HepG2 (cell line): ENCODE measurements around the gene PXDC1. TPM values are rescaled to one million over a fixed set of nuclear protein-coding genes. Genes with fewer than 3 reads are reported as not detected.

Experiments used
- ASH2L ChIP-seq: fragments of 300-600, 200-600 bp; sonication (generic); IDR thresholded peaks from 2 replicates; pipeline ENCODE4 v1.7.0; 2017; ENCODE audit warnings: low read depth, mild to moderate bottlenecking, moderate library complexity, mixed read lengths, low read length; ENCODE audit not compliant: insufficient read length
- ATF3 ChIP-seq: sonication (generic); formaldehyde crosslinking; IDR thresholded peaks from 2 replicates; pipeline ENCODE4 v1.4.0; 2020; ENCODE audit warnings: missing genetic modification reagents
- ATF7-NPFF ChIP-seq: sonication (generic); formaldehyde crosslinking; IDR thresholded peaks from 2 replicates; pipeline ENCODE4 v1.8.1; 2023; ENCODE audit warnings: mild to moderate bottlenecking, low read depth, missing genetic modification reagents, moderate library complexity
- ELF1 ChIP-seq: sonication (generic); formaldehyde crosslinking; IDR thresholded peaks from 2 replicates; pipeline ENCODE4 v1.4.0; 2020; ENCODE audit warnings: missing genetic modification reagents
- GLI4 ChIP-seq: sonication (generic); formaldehyde crosslinking; IDR thresholded peaks from 2 replicates; pipeline ENCODE4 v1.5.1; 2020; ENCODE audit warnings: missing genetic modification reagents, mild to moderate bottlenecking, moderate library complexity, borderline replicate concordance
- HNRNPUL1 ChIP-seq: fragments of 200-400 bp; formaldehyde crosslinking; IDR thresholded peaks from 2 replicates; pipeline ENCODE4 v1.6.1; 2017; ENCODE audit warnings: low read depth, mild to moderate bottlenecking, low read length, moderate library complexity
- IKZF1 ChIP-seq: fragments of 450-650 bp; IDR thresholded peaks from 2 replicates; pipeline ENCODE4 v1.7.1; 2016
- KDM5B ChIP-seq: sonication (generic); formaldehyde crosslinking; IDR thresholded peaks from 2 replicates; pipeline ENCODE4 v1.4.0; 2020; ENCODE audit warnings: missing genetic modification reagents, mild to moderate bottlenecking, borderline replicate concordance
- MAFF ChIP-seq: IDR thresholded peaks from 2 replicates; pipeline ENCODE4 v1.6.1; 2011; ENCODE audit warnings: low read depth, low read length, improper control_type of control experiment
- MEIS1 ChIP-seq: sonication (generic); formaldehyde crosslinking; IDR thresholded peaks from 2 replicates; pipeline ENCODE4 v1.9.0; 2021; ENCODE audit warnings: mild to moderate bottlenecking, missing genetic modification reagents, moderate library complexity, borderline replicate concordance
- NR2F6 ChIP-seq, 2 experiments: IDR thresholded peaks; 2 replicates each; pipeline ENCODE4 v1.6.1; 2016; ENCODE audit warnings: antibody characterized with exemption in 1 of 2, mild to moderate bottlenecking in 1 of 2
- SOX13 ChIP-seq, 3 experiments: fragments of 450-650 bp in 1 of 3; sonication (generic) in 1 of 3; formaldehyde crosslinking in 1 of 3; IDR thresholded peaks in 2 of 3; conservative IDR thresholded peaks in 1 of 3; 2 replicates each; pipeline versions ENCODE4 v1.5.0 to v1.6.1; 2016 to 2020; ENCODE audit warnings: antibody characterized with exemption in 1 of 3, mild to moderate bottlenecking in 1 of 3, missing compliant biosample characterization in 1 of 3, missing genetic modification reagents in 1 of 3, moderate library complexity in 1 of 3
- SPEN ChIP-seq: sonication (generic); formaldehyde crosslinking; IDR thresholded peaks from 2 replicates; pipeline ENCODE4 v1.5.1; 2020; ENCODE audit warnings: low read depth, mild to moderate bottlenecking, missing genetic modification reagents
- THAP7 ChIP-seq: sonication (generic); formaldehyde crosslinking; IDR thresholded peaks from 2 replicates; pipeline ENCODE4 v1.8.1; 2023; ENCODE audit warnings: mild to moderate bottlenecking, missing genetic modification reagents
- YEATS4 ChIP-seq: sonication (generic); formaldehyde crosslinking; IDR thresholded peaks from 2 replicates; pipeline ENCODE4 v1.4.0; 2020; ENCODE audit warnings: missing genetic modification reagents, borderline replicate concordance
- YY1 ChIP-seq: IDR thresholded peaks from 2 replicates; pipeline ENCODE4 v1.6.1; 2011; ENCODE audit warnings: low read length, low read depth, moderate library complexity, mild to moderate bottlenecking; ENCODE audit not compliant: insufficient read depth, insufficient replicate concordance
- ZBTB3 ChIP-seq: sonication (generic); formaldehyde crosslinking; IDR thresholded peaks from 2 replicates; pipeline ENCODE4 v1.4.0; 2020; ENCODE audit warnings: low read depth, mild to moderate bottlenecking, moderate library complexity, missing genetic modification reagents, borderline replicate concordance
- ZBTB8A ChIP-seq: sonication (generic); formaldehyde crosslinking; IDR thresholded peaks from 2 replicates; pipeline ENCODE4 v1.4.0; 2020; ENCODE audit warnings: mild to moderate bottlenecking, low read depth, missing genetic modification reagents, borderline replicate concordance
- ZKSCAN1 ChIP-seq: fragments of 150-350 bp; IDR thresholded peaks from 2 replicates; pipeline ENCODE4 v1.6.1; 2014; ENCODE audit warnings: low read length
- ZNF138 ChIP-seq: sonication (generic); formaldehyde crosslinking; IDR thresholded peaks from 2 replicates; pipeline ENCODE4 v1.5.0; 2020; ENCODE audit warnings: mild to moderate bottlenecking, low read depth, missing genetic modification reagents
- ZNF263 ChIP-seq: sonication (generic); formaldehyde crosslinking; IDR thresholded peaks from 2 replicates; pipeline ENCODE4 v1.4.0; 2020; ENCODE audit warnings: missing genetic modification reagents
- ZNF549 ChIP-seq: sonication (generic); formaldehyde crosslinking; IDR thresholded peaks from 2 replicates; pipeline ENCODE4 v1.5.0; 2020; ENCODE audit warnings: missing genetic modification reagents
- ZNF615 ChIP-seq: sonication (generic); formaldehyde crosslinking; IDR thresholded peaks from 2 replicates; pipeline ENCODE4 v1.5.0; 2020; ENCODE audit warnings: mild to moderate bottlenecking, missing genetic modification reagents, borderline replicate concordance
- polyA plus RNA-seq, 8 experiments: library from polyadenylated mRNA; depleted of rRNA in 3 of 8; stranded (reverse) in 7 of 8; unstranded in 1 of 8; fragments of >200 nt; fragmentation: Illumina TruSeq in 4 of 8; extraction: Trizol in 4 of 8; gene quantifications; 2 replicates each; pipeline versions ENCODE4 v1.2.1 to v1.2.3, GENCODE V29; 2011 to 2016; ENCODE audit warnings: low read depth in 4 of 8, missing spikeins in 1 of 8, mixed read lengths in 1 of 8; ENCODE audit not compliant: insufficient read depth in 1 of 8
- total RNA-seq, 5 experiments: library from RNA; depleted of rRNA; stranded (reverse); fragments of >200 nt; fragmentation: Illumina TruSeq; extraction: Trizol; gene quantifications; 2 replicates each; pipeline ENCODE4 v1.2.3, GENCODE V29; 2016; ENCODE audit warnings: low read depth in 1 of 5
- TF ChIP-seq, protein P1 (sequence below): sonication (generic); formaldehyde crosslinking; IDR thresholded peaks from 2 replicates; pipeline ENCODE4 v1.5.0; 2020; ENCODE audit warnings: mild to moderate bottlenecking, missing genetic modification reagents
- TF ChIP-seq, protein P2 (sequence below): IDR thresholded peaks from 2 replicates; pipeline ENCODE4 v1.6.1; 2016; ENCODE audit warnings: low read depth, borderline replicate concordance
- TF ChIP-seq, protein P3 (sequence below): sonication (generic); formaldehyde crosslinking; IDR thresholded peaks from 2 replicates; pipeline ENCODE4 v1.5.1; 2020; ENCODE audit warnings: mild to moderate bottlenecking, moderate library complexity, missing genetic modification reagents

The PXDC1 gene
- total and polyA plus RNA-seq, 2 of the 13 experiments (the other 11 are each of a cell fraction or from before 2014, with no cell fraction given), result 32.4 to 34.7 TPM

DNA sequence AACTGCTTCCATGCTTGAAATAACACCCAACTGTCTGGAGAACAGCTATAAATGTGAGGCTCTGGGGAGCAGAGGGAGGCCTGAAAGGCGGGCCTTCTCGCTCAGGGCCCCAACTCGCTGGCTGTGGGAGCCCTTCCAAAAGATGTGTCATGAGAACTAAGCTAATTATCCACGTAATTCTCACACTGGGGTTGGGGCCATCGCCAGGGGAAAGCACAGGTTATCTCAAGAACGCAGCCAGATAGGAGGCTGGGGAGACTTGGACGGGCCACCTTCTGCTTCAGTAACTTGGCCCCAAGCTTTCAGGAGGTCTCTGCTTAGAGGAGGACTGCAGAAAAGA, 1.6 kb downstream of the PXDC1 start (continued):
- TF ChIP-seq, protein P1, sequence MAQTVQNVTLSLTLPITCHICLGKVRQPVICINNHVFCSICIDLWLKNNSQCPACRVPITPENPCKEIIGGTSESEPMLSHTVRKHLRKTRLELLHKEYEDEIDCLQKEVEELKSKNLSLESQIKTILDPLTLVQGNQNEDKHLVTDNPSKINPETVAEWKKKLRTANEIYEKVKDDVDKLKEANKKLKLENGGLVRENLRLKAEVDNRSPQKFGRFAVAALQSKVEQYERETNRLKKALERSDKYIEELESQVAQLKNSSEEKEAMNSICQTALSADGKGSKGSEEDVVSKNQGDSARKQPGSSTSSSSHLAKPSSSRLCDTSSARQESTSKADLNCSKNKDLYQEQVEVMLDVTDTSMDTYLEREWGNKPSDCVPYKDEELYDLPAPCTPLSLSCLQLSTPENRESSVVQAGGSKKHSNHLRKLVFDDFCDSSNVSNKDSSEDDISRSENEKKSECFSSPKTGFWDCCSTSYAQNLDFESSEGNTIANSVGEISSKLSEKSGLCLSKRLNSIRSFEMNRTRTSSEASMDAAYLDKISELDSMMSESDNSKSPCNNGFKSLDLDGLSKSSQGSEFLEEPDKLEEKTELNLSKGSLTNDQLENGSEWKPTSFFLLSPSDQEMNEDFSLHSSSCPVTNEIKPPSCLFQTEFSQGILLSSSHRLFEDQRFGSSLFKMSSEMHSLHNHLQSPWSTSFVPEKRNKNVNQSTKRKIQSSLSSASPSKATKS (CRISPR knock-in tag), result 0 out of 2 replicates have a peak, but pooled peaks have one; percentile 84
- TF ChIP-seq ATF7-NPFF (no peak), ZNF615 (CRISPR knock-in tag) (0 out of 2 replicates have a peak, but pooled peaks have one; percentile 16), ASH2L (no peak), ZNF263 (CRISPR knock-in tag) (no peak), SOX13 (IDR thresholded peaks at IDR 0.05) (no peak), SOX13 (CRISPR knock-in tag; conservative IDR thresholded peaks at IDR 0.05 in 1 of 2, IDR thresholded peaks at IDR 0.05 in 1 of 2) (no peak), ZBTB8A (CRISPR knock-in tag) (0 out of 2 replicates have a peak, but pooled peaks have one; percentile 10), KDM5B (CRISPR knock-in tag) (0 out of 2 replicates have a peak, but pooled peaks have one; percentile 6), YEATS4 (CRISPR knock-in tag) (no peak), MAFF (no peak), SPEN (CRISPR knock-in tag) (no peak), THAP7 (CRISPR knock-in tag) (0 out of 2 replicates have a peak, but pooled peaks have one; percentile 5), NR2F6 (IDR thresholded peaks at IDR 0.05) (peak; percentile 9; the same call in 1 of the 2 replicates), NR2F6 (CRISPR knock-in tag; IDR thresholded peaks at IDR 0.05) (no peak), MEIS1 (CRISPR knock-in tag) (0 out of 2 replicates have a peak, but pooled peaks have one; percentile 19), ZBTB3 (CRISPR knock-in tag) (no peak), IKZF1 (no peak), GLI4 (CRISPR knock-in tag) (no peak), YY1 (no peak), ELF1 (CRISPR knock-in tag) (no peak), ZNF549 (no peak), ATF3 (CRISPR knock-in tag) (no peak), ZKSCAN1 (no peak), HNRNPUL1 (no peak), ZNF138 (no peak)
- TF ChIP-seq, protein P2, sequence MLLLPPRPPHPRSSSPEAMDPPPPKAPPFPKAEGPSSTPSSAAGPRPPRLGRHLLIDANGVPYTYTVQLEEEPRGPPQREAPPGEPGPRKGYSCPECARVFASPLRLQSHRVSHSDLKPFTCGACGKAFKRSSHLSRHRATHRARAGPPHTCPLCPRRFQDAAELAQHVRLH (CRISPR knock-in tag), result no peak
- TF ChIP-seq, protein P3, sequence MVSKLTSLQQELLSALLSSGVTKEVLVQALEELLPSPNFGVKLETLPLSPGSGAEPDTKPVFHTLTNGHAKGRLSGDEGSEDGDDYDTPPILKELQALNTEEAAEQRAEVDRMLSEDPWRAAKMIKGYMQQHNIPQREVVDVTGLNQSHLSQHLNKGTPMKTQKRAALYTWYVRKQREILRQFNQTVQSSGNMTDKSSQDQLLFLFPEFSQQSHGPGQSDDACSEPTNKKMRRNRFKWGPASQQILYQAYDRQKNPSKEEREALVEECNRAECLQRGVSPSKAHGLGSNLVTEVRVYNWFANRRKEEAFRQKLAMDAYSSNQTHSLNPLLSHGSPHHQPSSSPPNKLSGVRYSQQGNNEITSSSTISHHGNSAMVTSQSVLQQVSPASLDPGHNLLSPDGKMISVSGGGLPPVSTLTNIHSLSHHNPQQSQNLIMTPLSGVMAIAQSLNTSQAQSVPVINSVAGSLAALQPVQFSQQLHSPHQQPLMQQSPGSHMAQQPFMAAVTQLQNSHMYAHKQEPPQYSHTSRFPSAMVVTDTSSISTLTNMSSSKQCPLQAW (CRISPR knock-in tag), result no peak
